ENCODE results near the gene FEZF1. TPM values are rescaled to one million over a fixed set of nuclear protein-coding genes. Genes with fewer than 3 reads are reported as not detected.
A peak's percentile ranks its signal among the peaks of the same experiment; 100 is the strongest.

FEZF1 gene
- total RNA-seq, 2 donors from 2014 or later = not detected

- H3K36me3 ChIP-seq = no peaks in the 10 kb centered on the region
- DNase-seq (ENCODE audit: low spot score) = no peak
- peaks cover 59 to 90% of the 10 kb centered on the region in 2 donors for H3K27me3 ChIP-seq
- no peak overlapping the region for H3K27ac ChIP-seq
- TF ChIP-seq CTCF (IDR thresholded peaks at IDR 0.05) = no peak
- no peaks in the 10 kb centered on the region for H3K9me3 ChIP-seq
- peak overlapping the region in 1 of 2 donors; percentile 34 for H3K4me3 ChIP-seq
- H3K4me1 ChIP-seq = peaks cover 0 to 48% of the 10 kb centered on the region in 2 donors
Observed at GRCh38 chr7:122305475-122306319, 1.1 kb upstream of the FEZF1 start.

GRCh38 chr7:122304996-122305421 lies 459 bp upstream of the FEZF1 start:
- Histone ChIP-seq H3K4me1 (peaks cover 0 to 48% of the 10 kb centered on the region in 2 donors), H3K4me3 (peak overlapping the region in 1 of 2 donors; percentile 34), H3K9me3 (no peaks in the 10 kb centered on the region), H3K36me3 (no peaks in the 10 kb centered on the region), H3K27ac (no peak overlapping the region), H3K27me3 (peaks cover 60 to 87% of the 10 kb centered on the region in 2 donors)
- no peak for TF ChIP-seq CTCF (IDR thresholded peaks at IDR 0.05)
- no peak for DNase-seq (ENCODE audit: low spot score)

- H3K9me3 ChIP-seq = no peaks in the 10 kb centered on the region
- no peak for TF ChIP-seq CTCF (IDR thresholded peaks at IDR 0.05)
- H3K4me3 ChIP-seq = no peak overlapping the region
- H3K4me1 ChIP-seq = peaks cover 0 to 47% of the 10 kb centered on the region in 2 donors
- no peak overlapping the region for H3K27ac ChIP-seq
- H3K36me3 ChIP-seq = no peaks in the 10 kb centered on the region
- no peak for DNase-seq (ENCODE audit: low spot score)
- peaks cover 52 to 82% of the 10 kb centered on the region in 2 donors for H3K27me3 ChIP-seq
Observed at GRCh38 chr7:122303531-122304318, 825 bp downstream of the FEZF1 start.

GRCh38 chr7:122302761-122303530 lies 1.6 kb downstream of the FEZF1 start:
- Histone ChIP-seq H3K4me3 (no peak overlapping the region), H3K36me3 (no peaks in the 10 kb centered on the region), H3K27ac (no peak overlapping the region), H3K4me1 (peaks cover 0 to 47% of the 10 kb centered on the region in 2 donors), H3K27me3 (peaks cover 57 to 80% of the 10 kb centered on the region in 2 donors), H3K9me3 (no peaks in the 10 kb centered on the region)
- TF ChIP-seq CTCF (IDR thresholded peaks at IDR 0.05) = no peak
- DNase-seq (ENCODE audit: low spot score) = no peak

All from right atrium auricular region (tissue), 2 donors.